KOPT-K1 (cell line): ENCODE results near the gene MPDZ.

ENCODE experiments used
- H3K27ac ChIP-seq: fragments of 200-600 bp; sonication (generic); 2 replicates; pipeline ENCODE4 v1.5.1; 2016; ENCODE audit warnings: antibody characterized with exemption, mild to moderate bottlenecking, low read depth, low read length; ENCODE audit not compliant: poor library complexity, severe bottlenecking
- H3K36me3 ChIP-seq: fragments of 200-600 bp; sonication (generic); 2 replicates; pipeline ENCODE4 v1.5.1; 2017; ENCODE audit warnings: antibody characterized with exemption, mild to moderate bottlenecking, low read length, moderate library complexity; ENCODE audit not compliant: insufficient read depth
- H3K9me3 ChIP-seq: fragments of 200-600 bp; sonication (generic); 2 replicates; pipeline ENCODE4 v1.5.1; 2017; ENCODE audit warnings: antibody characterized with exemption, low read length, mild to moderate bottlenecking; ENCODE audit not compliant: insufficient read depth, poor library complexity, severe bottlenecking

Gene MPDZ

DNA sequence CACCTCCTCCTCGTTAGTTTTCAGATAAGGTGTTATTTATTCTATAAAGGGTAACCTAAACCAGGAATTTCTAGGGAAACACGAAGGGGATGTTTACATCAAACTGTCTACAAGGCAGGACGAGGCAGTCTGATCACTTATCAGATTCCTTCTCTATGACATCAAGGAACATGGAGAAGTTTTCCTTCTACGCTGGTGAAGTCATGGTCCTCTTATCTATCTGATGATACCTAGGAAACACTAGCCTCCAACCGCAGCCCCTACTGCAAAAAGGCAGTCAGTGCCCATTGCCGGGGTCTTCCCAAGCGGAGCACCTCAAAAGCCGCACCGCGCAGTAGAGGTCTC lies 1.5 kb downstream of the MPDZ start:
- no peak overlapping the region for H3K27ac ChIP-seq
- H3K36me3 ChIP-seq: no peaks in the 10 kb centered on the region
- H3K9me3 ChIP-seq: no peaks in the 10 kb centered on the region

DNA sequence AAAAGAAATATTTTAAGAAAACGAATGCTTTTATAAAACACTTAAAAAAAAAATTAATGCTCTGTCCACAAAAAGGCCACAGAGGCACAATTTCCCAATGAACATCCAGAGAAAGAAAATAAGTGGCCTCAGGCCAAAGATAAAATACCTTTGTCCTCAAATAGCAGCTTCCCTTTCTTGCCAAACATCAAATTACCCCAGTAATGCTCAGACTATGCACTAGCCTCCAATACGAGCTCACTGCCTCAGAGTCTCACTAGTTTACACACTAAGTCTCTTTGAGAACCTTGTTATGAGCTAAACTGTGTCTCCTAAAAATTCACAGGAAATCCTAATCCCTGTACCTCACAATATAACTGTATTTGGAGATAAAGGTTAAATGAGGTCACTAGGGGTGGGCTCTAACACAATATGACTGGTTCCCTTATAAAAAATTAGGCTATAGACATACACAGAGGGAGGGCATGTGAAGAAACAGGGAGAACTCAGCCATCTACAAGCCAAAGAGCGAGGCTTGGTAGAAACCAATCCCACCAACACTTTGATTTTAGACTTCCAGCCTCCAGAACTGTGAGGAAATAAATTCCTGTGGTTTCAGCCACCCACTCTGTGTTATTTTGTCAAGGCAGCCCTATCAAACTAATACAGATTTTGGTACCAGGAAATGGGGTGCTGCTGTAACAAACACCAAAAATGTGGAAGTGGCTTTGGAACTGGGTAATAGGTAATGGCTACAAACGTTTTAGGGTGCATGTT lies 4.4 kb downstream of the MPDZ start:
- H3K27ac ChIP-seq: no peak overlapping the region

DNA sequence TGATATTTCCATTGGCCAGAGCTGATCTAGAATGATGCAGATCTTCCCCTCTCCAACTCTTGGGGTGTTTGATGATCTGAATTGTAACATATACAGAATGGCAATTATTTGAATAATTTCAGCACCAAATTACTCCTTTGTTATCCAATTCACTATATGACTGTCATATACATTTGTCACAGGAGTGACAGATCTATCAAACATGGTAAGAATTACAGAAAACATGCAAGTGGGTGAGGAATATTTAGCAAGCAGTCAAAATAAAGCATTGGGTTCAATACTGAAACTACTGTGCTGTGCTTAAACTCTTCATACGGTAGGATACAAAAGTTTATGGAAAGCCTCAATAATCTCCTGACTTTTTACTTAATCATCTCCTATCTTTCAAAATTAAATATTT lies 8.8 kb downstream of the MPDZ start:
- Histone ChIP-seq H3K36me3 (no peaks in the 10 kb centered on the region), H3K9me3 (no peaks in the 10 kb centered on the region), H3K27ac (no peak overlapping the region)

More for the DNA sequence above, 4.4 kb downstream of the MPDZ start:
- H3K9me3 ChIP-seq: no peaks in the 10 kb centered on the region
- H3K36me3 ChIP-seq: no peaks in the 10 kb centered on the region

DNA sequence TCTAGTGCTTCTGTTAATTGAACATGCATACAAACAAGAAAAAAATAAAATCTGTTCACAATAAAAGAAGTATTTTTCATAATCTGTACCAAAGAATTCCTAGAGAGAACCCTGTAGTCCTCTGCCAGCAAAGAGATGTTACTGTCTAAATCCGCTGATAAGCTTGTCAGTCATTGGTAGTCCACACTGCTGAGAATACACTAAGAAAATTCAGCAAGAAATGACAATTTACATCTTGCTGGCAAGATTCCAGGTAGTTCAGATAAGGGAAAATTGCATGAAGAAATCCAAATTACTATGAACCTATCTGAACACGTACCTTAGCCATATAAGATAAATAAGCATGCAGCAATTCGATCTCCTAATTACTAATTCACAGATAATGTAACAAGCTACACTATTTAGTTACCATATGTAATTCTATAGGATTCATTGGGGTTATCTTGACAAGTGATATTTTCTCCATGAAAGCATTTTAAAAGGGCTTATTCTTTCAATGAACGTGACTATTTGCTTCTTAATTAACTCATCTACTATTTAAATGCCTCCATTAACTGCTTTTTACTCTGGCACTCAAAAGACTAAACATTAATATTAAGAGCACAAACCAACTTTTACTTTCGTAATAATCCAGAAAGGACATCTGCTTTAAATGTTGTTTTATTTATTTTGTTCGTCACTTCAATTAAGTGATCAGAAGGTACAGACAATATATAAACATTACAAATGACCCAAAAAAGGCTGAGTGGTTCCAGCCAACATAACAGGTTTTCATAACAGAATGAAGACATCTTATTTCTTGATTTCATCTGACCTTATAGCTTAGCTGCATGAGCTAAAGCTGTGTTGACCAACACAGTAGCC lies 9.7 kb downstream of the MPDZ start:
- Histone ChIP-seq H3K27ac (no peak overlapping the region), H3K36me3 (no peaks in the 10 kb centered on the region), H3K9me3 (no peaks in the 10 kb centered on the region)

DNA sequence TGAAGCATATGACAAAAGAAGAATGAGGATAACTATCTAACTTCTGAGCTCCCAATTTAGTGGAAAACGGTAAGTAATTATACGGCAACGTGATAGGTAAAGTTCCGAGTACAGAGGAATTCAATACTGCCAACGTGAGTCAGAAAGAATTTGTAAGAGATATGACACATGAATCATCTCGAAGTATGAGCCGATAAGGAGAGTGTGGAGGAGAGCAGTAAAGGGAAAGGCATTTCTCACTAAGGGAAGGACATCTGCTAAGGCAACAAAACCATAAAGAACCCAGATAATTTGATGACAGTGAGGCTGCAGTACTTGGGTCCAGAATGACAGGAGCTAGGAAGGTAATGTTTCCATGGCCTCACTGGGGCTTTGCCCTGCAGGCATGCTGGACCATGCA lies 11.0 kb downstream of the MPDZ start:
- Histone ChIP-seq H3K9me3 (no peaks in the 10 kb centered on the region), H3K36me3 (no peaks in the 10 kb centered on the region), H3K27ac (no peak overlapping the region)

DNA sequence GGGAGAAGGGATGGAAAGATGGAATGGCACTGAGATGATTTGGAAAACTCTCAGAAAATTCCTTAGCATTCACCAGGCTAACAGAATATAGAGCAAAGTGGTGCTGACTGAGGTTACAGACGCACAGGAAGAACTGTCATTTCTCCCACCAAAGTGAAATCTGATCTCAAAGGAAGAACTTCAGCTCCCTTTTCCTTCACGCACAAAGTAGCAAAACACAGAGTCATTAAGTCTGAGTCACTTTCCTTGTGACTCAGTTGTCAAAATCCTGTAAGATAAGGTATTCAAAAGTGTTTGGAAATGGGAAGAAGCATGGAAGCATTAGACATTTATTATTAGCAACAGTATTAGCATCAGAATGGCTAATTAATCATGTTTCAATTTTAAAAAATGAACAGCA lies 11.7 kb downstream of the MPDZ start:
- Histone ChIP-seq H3K27ac (no peak overlapping the region), H3K36me3 (no peaks in the 10 kb centered on the region), H3K9me3 (no peaks in the 10 kb centered on the region)

DNA sequence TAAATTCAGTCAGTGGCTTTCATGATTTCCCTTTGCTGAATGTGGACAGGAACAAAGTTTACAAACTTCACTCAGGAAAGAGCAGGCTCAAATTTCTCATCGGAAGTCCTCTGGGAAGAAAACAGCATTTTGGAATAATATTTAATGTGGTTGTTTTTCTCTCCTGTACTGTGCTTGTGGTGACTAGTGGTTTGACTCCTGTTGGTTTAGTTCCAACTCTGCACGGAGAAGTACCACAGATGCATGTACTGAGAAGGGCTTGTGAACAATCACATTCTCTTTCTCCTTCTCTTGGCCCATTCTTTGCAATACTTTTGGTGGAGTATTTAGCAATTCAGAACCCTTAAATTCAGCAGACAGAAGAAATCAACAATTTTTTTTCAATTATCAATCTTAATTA lies 13.3 kb downstream of the MPDZ start:
- no peaks in the 10 kb centered on the region for H3K36me3 ChIP-seq
- no peak overlapping the region for H3K27ac ChIP-seq
- no peaks in the 10 kb centered on the region for H3K9me3 ChIP-seq

DNA sequence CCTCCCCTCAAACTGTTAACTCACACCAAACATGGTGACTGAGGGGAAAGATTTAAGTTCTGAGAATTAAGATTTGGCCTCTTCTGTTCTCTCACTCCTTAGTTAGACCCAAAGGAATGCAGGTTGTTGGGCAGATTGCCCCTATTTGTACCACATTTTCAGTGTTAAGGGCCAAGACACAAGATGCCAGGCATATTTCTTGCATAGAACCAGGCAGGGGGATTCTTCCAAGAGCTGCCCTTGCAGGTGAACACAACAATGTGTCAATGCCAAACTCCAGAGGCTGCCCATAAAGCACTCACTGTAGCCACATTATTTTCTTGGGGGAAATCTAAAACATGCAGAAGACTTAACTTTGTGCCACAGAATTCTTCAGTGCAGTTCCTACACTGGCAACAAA lies 14.7 kb downstream of the MPDZ start:
- Histone ChIP-seq H3K9me3 (no peaks in the 10 kb centered on the region), H3K36me3 (no peaks in the 10 kb centered on the region), H3K27ac (no peak overlapping the region)

DNA sequence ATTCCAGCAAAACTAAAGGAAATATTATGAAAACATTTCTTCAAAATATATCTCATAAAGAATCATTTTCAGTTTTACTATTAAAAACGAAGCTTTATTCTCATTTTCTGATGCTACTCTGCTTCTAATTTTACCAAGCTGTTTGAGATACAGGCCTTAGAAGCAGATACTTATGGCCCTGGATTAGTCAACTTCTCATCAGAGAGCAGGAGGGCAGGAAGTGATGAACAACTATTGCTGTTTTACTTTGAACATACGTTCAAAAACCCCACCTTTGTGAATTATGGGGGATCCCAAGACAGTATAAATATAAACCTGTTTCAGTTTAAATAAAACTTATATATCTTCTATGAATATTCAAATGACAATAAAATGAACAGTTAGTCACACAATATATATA lies 16.0 kb downstream of the MPDZ start:
- Histone ChIP-seq H3K27ac (no peak overlapping the region), H3K36me3 (no peaks in the 10 kb centered on the region), H3K9me3 (no peaks in the 10 kb centered on the region)

DNA sequence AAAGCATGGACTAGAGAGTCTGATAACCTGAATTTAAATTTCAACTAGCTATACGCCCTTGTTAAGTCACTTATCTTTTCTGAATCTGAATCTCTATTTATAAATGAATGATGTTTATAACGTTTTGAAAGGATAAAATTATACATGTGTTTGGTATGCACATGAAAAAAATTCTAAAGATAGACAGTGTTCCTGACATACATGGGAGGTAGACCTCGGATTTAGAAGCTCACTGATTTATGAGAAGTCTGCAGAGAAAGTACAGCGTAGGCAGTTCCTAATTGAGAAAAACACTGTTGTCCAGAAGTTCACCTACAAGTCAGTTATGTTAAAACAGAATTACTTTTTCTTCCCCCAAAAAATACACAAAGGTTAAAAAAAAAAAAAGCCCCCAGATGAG lies 26.6 kb downstream of the MPDZ start:
- H3K27ac ChIP-seq: no peak overlapping the region
- no peaks in the 10 kb centered on the region for H3K36me3 ChIP-seq
- H3K9me3 ChIP-seq: no peaks in the 10 kb centered on the region

DNA sequence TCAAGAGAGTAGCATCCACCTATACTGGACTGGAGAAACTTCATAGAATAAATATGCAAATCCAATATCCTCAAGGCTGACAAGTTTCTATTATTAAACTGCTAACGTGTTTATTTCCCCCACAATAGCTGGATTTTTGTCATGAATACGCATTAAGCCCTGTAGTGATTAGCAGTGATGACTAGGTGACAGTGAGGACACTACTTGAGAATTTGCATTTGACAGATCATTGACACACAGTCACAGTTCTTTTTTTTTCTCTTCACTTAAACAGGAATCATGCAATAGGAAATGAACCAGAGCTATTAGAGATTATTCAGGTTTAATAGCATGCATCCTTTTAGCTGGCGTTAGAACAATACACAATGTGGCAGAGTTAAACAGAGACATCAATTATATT lies 35.3 kb downstream of the MPDZ start:
- no peak overlapping the region for H3K27ac ChIP-seq
- H3K36me3 ChIP-seq: no peaks in the 10 kb centered on the region
- no peaks in the 10 kb centered on the region for H3K9me3 ChIP-seq

DNA sequence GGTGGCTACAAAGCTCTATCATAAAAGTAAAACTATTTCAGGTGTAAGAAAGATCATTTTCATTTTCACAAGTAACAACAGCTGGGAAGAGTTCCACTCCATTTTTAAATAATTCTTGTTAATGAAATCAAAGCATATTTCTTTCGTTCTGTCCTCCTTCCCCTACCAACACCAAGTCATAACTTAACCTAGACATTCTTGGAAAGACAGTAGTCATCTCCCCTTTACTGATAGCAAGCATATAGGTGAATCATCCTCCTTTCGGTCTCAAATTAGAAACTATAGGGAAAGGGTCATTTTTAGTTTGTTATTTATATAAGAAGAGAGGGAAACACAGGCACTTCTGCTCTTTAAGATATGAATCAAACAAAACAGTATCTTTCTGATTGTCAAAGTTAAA lies 38.2 kb downstream of the MPDZ start:
- Histone ChIP-seq H3K9me3 (no peaks in the 10 kb centered on the region), H3K36me3 (no peaks in the 10 kb centered on the region), H3K27ac (no peak overlapping the region)

DNA sequence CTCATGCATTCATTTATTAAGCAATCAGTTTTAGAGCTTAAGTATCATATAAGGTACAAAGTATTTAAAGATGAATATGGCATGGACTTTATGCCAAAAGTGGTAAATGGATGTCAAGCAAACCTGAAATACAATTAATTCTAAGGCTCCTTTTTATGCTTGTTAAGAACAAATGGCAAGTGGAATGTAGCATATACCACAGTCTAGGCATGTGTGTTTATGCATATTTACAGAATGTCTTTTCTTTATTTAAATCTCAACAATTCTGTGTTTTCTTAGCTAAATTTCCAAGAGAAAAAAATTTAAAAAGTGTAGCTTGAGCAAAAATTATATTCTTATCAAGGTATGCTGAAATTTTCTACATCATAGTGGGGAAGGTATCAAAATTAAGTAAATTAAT lies 39.8 kb downstream of the MPDZ start:
- H3K27ac ChIP-seq: no peak overlapping the region
- H3K36me3 ChIP-seq: no peaks in the 10 kb centered on the region
- H3K9me3 ChIP-seq: no peaks in the 10 kb centered on the region

DNA sequence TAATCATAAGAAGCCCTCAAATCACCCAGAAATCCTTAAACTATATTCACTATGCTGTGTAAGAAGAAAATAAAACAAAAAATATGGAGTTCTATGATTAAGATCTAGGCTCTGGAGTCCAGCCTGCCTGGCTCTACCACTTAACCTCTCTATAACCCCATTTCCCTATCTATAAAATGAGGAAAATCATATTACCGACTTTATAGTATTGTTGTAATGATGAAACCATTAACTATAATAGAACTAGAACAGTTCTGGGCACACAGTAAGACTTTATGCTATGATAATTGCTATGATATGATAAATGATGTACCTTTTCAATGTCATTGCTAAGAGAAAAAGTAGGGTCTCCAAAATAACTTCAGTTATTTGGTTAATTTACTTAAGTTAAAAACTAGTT lies 40.3 kb downstream of the MPDZ start:
- Histone ChIP-seq H3K36me3 (no peaks in the 10 kb centered on the region), H3K27ac (no peak overlapping the region), H3K9me3 (no peaks in the 10 kb centered on the region)

DNA sequence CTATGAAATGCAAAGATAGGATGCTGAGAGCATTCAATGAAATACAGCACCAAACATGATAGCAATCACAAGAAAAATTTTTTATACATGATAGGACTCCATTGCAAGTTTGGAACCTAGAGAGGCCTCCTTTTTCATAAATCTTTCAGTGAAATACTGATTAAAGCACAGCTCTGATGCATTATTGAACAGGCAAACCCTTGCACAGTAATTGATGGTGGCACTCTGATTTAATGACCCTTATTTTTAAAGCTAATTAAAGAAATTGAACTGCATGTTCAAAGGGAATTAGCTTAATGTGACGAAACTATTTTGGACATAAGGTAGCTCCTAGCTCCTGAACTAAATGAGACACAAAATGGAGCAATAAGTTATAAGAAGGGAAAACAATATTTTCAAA lies 44.6 kb downstream of the MPDZ start:
- Histone ChIP-seq H3K9me3 (no peaks in the 10 kb centered on the region), H3K36me3 (no peaks in the 10 kb centered on the region), H3K27ac (no peak overlapping the region)

DNA sequence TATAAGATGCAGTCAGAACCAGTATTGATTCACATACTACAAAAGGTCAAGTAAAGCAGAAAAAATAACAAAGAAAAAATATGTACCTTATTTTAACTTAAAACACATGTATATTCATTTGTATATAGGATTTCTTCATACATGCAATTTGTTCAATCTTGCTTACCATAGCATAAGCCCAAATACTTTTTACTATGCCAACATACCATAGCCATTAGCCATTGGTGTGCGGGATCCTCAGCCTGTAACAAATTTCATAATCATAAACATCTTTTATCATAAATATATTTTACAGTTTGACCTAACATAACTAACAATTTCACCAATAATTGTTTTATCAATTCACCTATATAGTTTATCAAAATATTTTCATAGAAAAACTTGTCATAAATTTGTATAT lies 51.1 kb downstream of the MPDZ start:
- H3K9me3 ChIP-seq: no peaks in the 10 kb centered on the region
- H3K27ac ChIP-seq: no peak overlapping the region
- H3K36me3 ChIP-seq: no peaks in the 10 kb centered on the region
